ENCODE data around the gene HEPACAM.

Gene HEPACAM

GRCh38 chr11:124882339-124883071 lies 53.3 kb downstream of the HEPACAM start:
- no peak for FAIRE-seq

- no peak for FAIRE-seq
Measured at GRCh38 chr11:124880958-124881357, 54.9 kb downstream of the HEPACAM start.

DNA sequence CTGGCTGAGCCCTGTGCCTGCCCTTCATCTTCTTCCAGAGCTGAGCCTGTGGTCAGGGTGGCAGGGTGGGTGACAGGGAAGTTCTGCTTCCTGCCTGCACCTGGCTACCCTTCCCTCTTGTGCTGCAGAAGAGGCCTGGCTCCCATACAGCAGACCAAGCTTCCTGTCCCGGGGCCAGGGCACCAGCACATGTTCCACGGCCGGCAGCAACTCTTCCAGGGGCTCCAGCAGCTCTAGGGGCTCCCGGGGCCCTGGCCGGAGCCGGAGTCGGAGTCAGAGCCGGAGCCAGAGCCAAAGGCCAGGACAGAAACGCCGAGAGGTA lies 55.6 kb downstream of the HEPACAM start:
- no peak for FAIRE-seq

- FAIRE-seq, result no peak
Measured at GRCh38 chr11:124879493-124880289, 56.2 kb downstream of the HEPACAM start.

GRCh38 chr11:124878759-124879492 lies 56.9 kb downstream of the HEPACAM start:
- no peak for FAIRE-seq

GRCh38 chr11:124877910-124878758 lies 57.7 kb downstream of the HEPACAM start:
- no peak for FAIRE-seq

DNA sequence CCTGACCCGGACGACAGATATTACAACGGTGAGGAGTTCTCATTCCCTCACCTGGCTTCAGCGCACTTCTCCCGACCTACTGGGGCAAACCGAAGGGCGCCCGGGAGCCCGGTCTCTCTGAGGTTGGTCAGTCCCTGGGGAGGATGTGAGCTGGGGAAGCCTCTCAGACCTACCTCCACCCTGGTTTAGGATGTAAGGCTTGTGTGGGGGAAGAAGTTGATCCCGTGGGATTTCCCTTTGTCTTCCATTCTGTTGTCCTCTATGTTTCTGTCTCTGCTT lies 58.3 kb downstream of the HEPACAM start:
- no peak for FAIRE-seq

DNA sequence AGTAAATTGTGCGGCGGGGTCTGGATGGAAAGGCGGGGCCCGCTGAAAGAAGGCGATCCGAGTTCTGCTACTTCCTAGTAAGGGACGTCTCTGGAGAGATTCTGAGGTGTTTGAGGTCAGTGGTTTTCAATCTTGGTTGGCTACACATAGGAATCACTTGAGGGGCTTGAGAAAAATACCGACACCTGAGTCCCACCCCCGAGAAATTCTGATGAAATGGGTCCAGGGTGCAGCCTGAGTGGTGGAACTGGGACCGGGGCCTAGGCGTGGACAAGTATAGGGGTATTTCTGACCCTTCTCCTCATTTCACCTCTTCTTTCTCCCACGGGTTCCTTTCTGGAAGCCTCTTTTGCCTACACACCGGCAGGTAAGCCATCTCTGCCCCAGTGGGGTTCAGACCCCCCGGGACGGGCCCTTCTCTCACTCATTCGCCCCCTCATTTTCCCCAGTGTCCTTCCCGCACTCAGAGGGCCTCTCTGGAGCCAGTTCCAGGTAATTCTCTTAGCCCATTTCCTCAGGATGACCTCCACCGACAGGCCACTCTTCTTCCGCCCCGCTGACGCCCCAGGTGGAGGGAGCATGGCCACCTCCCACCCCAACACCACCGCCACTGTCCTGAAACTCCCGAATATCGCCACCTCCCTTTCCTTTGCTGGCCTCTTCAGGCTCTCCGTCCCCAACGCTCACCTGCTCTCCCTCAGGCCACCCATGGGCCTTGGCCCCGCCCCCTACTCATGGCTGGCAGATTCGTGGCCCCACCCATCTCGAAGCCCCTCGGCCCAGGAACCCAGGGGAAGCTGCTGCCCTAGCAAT lies 58.8 kb downstream of the HEPACAM start:
- no peak for FAIRE-seq

- no peak for FAIRE-seq
Measured at GRCh38 chr11:124875943-124876817, 59.7 kb downstream of the HEPACAM start.

DNA sequence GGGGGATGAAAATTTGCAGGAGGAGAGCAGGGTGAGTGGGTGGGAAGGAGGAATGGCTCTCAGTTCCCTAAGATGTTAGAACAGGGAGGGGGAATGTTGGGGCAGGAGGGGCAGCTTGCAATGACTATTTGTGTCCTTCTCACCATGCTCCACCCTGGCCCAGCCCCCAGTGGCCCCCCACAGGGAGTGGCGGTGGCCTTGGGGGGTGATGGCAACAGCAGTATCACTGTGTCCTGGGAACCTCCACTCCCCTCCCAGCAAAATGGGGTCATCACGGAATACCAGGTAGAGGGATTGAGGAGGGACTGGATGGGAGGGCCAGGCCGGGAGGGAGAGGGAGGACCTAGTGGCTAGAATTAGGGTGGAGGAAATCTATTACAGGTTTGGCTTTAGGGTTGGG lies 60.4 kb downstream of the HEPACAM start:
- no peak for FAIRE-seq

- FAIRE-seq, result no peak
Measured at GRCh38 chr11:124874571-124875255, 61.1 kb downstream of the HEPACAM start.

GRCh38 chr11:124873951-124874350 lies 61.9 kb downstream of the HEPACAM start:
- FAIRE-seq, result no peak

GRCh38 chr11:124872741-124873140 lies 63.1 kb downstream of the HEPACAM start:
- no peak for FAIRE-seq

- no peak for FAIRE-seq
Measured at GRCh38 chr11:124872280-124872679, 63.6 kb downstream of the HEPACAM start.

- FAIRE-seq, result no peak
Measured at GRCh38 chr11:124870430-124870829, 65.4 kb downstream of the HEPACAM start.

- FAIRE-seq, result no peak
Measured at GRCh38 chr11:124869856-124870387, 65.9 kb downstream of the HEPACAM start.

- no peak for FAIRE-seq
Measured at GRCh38 chr11:124869331-124869730, 66.5 kb downstream of the HEPACAM start.

Measured in islet of Langerhans (tissue), 1 donor.